Stimulated activated CD8-positive, alpha-beta memory T cell treated with anti-CD3 and anti-CD28 coated beads, Interleukin-4, amount 100 ng/mL, for 24 hours (primary cell): ENCODE results near the gene TMOD1.
"Not testable (repeated sequence)": the region's sequence is repeated elsewhere in the genome, so short reads cannot be mapped to it uniquely, and the experiment has no call there.

Experiments used
- DNase-seq: peaks from one replicate; pipeline ENCODE4 v3.0.0-alpha.2; 2020; ENCODE audit warnings: low read depth

The TMOD1 gene

DNA sequence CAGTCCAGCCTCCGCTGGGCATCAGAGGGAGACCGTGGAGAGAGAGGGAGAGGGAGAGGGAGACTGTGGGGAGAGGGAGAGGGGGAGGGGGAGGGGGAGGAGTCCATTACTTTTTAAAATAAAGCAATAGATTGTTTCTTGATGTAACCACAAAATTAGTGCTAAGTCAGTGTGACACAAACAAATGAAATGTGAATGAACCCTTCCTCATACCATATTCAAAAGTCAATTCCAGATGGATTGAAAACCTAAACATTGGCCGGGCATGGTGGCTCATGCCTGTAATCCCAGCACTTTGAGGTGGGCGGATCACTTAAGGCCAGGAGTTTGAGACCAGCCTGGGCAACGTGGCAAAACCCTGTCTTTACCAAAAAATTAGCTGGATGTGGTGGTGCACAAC is 2.6 kb upstream of the TMOD1 start:
- not testable (repeated sequence) for DNase-seq

DNA sequence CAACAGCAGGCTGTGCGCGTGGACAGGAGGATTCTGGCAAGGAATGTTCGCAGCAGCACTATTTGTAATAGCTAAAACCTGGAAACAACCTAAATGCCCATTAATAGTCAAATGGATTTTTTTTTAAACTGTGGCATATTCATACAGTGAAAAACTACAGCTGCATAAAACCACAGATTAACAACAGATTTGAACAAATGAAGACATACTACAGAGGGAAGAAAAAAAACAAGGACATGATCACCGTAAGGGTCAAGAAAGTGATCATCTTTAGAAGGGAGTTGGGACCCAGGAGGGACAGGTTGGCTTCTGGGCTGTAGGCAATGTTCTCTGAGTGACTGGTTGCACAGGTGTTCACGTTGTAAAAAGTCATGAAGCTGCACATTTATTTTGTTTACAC is 1.2 kb upstream of the TMOD1 start:
- DNase-seq = no peak

DNA sequence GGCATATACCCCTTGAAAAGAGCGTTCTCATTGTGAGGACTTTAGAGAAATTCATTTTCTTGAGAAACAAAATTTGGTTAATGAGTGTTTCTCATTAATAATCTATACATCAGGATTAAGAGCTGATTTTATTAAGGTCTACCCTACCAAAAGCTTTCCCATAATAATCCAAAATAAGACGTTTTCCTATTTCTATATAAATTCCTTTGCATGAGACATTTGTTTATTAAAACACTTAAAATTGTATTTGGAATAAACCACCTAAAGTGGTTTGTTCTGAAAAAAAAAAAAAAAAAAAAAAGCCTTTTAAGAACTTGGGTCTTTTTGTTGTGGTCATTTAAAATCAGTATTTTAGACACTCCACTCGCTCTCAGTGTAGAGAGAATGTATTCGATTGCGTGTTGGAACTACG is 695 bp upstream of the TMOD1 start:
- no peak for DNase-seq

DNA sequence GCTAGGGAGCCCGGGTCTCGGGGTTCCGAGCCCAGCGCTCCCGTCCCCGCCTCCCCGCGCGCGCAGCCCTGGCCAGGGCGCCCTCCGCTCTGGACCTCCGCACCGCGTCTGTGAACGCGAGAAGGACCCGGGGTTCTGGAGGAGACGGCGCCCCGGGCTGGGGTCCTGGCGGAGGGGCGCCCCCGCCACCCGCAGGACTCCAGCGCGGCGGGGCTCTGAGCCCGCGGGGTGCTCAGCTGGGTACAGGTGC is 431 bp downstream of the TMOD1 start:
- DNase-seq = no peak

DNA sequence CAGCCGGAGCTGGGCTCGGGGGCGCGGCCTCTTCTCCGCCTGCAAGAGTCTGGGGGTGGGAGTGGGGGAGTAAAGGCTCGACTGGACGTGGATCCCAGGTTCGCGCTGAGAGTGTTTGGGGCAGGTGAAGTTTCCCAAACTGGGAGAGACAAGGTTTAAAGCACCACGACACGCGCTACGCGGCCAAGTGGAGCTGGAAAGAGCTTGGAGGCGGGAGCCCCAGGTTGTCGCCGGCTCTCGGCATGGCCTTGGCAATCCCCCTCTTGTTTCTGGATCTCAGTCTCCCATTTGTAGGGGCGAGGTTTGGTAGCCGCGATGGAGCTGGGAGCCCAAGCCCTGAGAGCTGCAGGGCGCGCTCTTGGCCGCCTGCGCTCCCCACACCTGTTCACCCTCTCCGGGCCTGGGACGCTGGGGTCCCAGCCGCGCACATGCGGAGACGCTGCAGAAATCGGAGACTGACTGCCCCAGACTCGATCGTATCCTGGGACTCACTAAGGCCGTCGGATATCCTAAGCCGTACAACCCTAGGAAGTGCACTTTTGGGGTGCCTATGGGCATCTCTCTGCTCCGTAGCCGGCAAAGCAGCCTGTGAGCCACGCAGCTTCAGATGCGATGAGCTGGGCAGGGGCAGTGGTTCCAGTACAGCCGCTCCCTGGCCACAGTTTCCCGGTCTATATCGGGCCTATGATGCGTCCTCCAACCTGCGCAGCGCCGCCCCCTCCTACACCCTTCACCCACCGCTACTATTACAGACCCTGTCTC is 937 bp downstream of the TMOD1 start:
- DNase-seq = no peak

DNA sequence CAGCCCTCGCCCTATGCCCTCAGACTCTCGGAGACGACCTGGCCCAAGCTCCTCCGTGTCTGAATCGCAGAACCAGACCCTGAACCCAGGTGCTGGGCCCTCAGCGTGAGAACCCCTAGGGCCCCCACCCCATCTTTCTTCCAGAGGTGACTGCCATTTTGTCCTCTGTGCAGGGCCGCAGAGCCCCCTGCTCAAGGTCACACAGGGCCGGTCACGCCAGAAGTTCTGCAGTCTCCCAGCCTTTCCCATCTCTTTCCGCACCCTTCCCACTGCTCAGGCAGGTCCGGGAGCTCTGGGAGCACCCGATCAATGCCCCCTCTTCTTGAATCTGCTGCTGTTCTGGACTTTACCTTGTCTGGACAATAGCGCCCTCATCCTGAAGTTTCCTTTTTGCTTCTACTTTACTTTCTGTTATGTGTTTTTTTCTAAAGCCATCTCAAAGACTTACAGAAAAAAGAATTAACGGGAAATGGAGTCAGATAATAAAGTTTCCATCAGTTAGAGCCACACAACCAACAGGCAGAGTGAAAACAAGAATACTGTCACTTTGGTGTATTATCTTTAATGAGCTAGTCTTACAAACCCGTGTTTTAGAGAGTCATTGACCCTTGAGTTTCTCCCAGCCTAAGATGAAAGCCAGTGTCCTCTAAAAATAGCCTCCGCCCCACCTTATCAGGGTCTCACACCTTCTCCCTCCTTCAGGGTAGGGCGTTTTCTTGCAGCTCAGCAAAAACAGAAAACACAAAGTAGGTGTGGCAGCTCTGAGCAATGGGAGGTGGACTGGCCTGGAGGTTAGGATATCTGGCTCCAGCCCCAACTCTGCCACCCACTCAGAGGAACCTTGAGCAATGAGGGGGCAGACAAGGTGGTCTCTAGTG is 1.8 kb downstream of the TMOD1 start:
- no peak for DNase-seq

DNA sequence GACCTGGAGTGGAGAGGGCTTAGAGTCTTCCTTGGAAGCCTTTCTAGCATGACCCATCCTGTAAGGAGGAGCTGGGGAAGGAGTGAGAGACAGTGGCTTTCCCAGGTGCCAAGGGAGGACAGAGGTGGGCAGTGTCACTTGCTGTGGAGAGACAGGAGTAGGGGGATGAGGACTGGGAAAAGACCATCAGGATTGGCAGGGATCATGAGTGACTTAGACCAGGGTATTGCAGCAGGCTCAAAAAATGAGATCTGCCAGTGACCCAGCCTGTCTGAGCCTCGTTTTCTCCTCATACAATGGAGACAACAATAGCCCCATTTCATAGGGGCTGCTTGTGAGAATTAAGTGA is 2.4 kb downstream of the TMOD1 start:
- DNase-seq = no peak

DNA sequence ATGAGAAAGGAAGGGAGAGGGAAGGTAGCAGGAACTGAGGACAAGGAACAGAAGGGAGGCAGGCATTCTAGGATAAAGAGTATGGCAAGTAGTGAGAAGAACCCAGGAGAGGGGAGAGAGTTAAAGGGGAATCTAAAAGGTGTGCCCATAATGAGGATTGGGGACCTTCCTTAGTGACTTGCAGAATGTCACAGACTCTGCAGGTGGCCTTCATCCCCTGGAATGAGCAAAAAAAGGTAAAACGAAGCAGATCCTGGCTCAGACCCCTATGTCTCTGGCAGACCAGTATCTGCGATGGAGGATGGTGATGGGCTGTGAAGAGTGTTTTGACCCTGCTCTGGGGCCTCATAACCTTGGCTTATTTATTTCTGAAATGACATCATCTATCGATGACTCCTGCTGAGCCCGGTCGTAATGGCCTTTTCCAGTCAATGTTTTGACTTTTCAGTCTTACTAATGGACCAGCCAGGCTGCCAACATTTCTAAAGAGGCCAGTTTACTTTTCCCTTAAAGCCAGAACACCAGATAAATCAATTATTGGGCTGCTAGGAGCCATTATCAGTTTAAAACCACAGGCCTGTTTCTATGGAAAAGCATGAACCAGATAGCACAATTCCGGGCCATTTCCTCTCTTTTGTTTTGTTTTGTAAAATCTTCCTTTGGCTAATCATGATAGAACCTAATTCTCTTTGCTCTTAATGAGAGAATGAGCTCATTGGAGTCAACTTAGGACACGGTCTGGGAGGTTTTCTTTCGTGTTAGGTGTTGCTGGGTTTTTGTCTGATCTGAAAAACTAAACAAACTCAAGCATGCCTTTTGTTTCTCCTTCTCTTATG is 3.1 kb downstream of the TMOD1 start:
- no peak for DNase-seq

DNA sequence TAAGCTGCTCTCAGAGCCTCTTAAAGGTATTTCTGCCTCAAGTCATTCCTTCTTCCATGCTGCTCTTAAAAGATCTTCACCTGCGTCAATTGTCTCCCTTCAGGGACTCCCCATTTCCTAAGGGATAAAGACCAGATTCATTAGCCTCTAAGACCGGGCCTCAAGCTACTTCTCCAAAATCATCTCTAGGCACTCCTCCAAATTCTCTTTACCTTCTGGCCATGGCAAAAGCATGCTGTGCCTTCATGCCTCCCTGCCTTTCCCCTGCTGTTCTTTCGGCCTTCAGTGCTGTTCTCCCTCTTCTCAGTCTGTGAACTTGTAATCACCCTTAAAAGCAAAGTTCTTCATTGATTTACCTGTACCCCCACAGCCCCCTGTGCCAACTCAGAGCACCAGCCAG is 4.4 kb downstream of the TMOD1 start:
- DNase-seq = no peak

DNA sequence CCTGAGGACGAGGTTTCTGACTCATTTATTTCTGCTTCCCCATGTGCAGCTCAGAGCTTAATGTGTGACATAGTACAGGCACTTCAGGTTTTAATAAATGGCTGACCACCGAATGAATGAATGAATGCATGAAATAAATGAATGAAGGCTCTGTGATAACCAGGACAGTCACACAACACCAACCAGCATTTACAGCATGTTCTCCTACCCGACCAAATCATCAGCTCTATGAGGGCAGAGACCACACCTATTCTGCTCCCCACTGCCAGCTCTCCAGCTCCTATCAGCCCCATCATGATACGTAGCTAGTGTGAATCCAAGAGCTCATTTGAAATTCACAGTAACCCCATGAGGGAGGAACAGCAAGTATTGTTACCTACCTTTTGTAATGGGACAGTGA is 4.8 kb downstream of the TMOD1 start:
- no peak for DNase-seq

DNA sequence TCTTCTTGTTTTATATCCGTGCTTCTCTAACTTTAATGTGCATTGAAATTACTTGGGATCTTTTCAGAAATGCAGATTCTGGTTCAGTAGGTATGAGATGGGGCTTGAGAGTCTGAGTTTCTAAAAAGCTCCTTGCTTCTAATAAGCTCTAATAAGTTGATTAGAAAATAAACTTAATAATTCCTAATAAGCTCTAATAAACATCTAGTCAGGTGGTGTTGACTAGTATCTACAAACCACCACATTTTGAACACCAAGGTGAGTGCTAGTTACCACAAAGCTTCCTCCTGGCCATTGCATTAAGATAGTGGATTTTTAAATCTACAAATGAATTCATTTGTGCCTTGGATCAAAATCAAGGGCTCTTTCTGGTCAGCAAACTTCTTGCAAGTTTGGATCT is 5.3 kb downstream of the TMOD1 start:
- DNase-seq = no peak

DNA sequence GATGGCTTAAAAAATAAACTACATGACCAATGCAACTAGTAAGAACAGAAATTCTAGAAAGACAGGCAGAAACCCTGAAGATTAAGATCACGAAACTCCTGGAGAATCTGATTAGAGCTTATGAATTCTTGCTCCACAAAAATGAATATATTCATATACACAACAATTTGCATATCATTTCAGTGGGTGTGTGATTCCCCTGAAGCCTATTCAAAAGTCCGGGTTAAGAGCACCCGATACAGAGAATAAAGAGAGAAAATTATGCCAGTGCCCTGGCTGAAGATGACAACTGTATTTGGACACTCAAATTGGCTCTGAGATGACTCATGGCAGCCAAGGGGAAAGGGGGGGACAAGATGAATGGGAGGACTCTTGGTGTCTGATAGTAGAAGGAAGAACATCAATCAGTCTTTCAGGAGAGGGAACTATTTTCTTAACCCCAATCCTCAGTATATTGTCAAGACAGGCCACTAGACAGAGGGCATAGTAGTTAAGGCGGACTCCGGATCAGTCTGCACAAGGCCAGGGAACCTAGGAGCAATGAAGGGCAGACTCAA is 6.0 kb downstream of the TMOD1 start:
- DNase-seq = no peak

DNA sequence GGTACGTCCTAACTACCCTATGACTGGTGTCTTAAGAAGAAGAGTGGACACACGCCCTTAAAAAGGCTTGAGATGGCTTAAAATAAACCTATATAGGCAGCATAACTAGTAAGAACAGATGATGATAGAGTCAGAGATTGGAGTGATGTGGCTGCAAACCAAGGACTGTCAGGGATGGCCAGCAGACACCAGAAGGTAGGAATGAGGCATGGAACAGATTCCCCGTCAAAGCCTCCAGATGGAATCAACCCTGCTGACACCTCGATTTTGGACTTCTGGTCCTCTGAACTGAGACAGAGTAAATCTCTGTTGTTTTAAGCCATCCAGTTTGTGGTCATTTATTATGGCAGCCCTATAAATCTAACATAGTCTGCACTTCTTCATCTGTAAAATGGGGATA is 7.4 kb downstream of the TMOD1 start:
- no peak for DNase-seq

DNA sequence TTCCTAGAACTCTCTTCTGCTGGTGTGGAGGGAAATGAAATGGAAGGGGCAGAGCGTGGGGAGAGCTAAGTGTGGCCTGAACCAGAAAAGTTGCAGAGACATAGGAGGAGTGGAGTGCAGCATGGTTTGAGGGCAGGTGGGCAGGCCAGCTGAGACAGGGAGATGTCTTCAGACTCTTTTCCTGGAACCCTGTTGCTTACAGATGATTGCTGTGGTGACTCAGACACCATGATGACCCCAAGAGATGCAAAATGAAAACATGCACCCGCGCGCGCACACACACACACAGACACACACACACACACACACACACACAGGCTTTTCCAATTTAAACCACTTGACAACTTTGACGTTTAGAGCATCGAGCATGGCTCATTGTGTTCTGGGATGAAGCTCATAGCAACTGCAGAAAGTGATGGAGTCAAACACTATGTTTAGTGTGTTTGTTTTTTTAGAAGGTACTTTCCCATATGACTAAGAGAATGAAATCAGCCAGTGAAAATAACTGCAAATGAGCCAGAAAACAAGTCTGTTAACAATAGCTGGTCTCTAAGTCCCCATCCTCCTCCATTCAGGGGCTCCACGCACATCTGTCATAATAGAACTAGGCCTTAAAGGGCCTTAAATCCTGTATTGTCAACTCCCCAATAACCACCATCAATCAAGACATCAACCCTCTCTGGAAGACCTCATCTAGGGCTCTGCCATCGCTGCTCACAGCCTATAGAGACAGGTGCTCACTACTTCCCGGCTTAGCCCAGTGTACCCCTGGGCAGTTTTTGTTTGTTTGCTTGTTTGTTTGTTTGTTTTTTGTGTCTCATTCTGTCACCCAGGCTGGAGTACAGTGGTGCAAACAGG is 9.6 kb downstream of the TMOD1 start:
- no peak for DNase-seq

DNA sequence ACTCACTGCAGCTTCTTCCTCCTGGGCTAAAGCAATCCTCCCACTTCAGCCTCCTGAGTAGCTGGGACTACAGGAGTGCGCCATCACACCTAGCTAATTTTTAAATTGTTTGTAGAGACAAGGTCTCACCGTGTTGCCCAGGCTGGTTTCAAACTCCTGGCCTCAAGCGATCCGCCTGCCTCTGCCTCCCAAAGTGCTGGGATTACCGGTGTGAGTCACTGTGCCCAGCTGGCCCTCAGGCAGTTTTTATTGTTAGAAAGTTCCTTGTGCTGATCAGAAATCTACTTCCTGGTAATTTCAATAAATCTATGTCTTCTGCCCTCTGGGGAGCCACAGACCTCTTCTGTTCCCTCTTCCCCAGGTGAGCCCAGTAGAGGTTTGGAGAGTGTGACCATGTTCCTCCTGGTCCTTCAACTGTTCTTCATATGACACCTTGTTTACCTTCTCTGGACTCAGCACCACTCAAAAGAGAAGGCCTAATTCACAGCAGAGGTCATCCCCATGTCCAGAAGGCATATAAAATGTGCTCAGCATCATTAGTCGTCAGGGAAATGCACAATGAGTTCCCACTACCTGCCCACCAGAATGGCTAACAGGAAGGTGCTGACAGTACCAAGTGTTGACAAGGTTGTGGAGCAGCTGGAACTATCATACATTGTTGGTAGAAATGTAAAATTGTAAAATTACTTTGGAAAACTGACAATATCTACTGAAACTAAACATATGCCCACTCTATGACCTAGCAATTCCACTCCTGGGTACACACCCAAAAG is 10.4 kb downstream of the TMOD1 start:
- DNase-seq = no peak

DNA sequence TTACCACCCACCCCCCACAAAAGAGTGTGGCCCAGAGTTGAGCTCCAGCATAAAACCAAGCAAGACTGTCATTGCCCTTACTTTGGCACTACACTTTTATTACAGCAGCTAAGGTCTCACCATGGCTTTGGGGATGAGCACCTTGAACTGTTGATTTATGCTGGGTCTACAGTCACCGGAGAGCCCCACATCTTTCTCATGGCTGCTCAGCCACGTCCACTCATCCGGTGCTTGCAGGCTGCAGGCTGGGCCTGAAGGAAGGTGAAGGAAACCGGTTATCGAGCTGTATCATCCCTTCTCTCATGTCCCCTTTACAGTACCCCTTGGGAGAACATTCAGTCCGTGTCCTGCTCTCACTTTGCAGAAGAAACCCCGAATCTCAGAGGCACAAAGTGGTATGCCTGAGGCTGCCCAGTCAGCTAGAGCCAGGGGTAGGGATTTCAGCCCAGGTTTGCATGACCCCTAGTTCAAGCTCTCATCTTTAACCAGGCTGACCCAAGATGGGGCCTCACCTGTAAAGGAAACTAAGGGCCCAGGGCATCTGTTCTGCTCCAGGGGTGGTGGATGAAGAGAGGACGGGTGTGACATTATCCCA is 11.6 kb downstream of the TMOD1 start:
- no peak for DNase-seq

DNA sequence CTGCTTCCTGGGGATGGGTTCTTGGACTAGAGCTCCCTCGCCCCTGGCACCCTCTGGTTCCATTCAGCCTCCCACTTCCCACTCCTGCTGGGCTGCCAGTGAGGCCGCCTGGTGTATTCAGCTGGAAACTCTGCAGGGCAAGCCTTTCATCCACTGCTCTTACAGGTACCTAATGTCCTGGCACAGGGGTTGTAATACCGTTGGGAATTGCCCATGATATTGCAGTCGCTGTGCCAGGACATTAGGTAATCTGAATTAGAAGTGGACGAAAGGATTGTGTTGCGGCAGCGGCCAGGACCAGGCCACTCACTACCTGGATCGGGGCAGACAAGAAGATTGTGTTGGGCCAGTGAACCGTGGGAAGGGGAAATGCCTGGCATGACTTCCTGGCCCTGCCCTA is 13.1 kb downstream of the TMOD1 start:
- DNase-seq = no peak

DNA sequence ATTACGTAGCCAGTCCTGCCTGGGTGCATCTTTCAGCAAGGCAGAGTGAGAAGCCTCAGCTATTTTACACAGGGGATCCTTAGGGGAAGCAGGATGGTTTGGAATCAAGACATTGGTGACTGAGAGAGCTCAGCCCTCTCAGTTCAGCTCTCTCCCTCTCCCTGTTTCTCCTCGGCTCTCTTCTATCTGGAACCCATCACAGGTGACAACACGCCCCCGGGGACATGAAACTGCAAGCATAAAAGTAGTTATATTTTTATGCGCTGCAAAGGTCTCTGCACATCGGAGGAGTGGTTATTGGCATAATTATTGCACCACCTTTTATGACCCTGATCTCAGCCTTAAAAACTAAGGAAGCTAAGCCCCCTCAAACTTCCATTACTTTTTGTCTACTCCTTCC is 14.2 kb downstream of the TMOD1 start:
- no peak for DNase-seq

DNA sequence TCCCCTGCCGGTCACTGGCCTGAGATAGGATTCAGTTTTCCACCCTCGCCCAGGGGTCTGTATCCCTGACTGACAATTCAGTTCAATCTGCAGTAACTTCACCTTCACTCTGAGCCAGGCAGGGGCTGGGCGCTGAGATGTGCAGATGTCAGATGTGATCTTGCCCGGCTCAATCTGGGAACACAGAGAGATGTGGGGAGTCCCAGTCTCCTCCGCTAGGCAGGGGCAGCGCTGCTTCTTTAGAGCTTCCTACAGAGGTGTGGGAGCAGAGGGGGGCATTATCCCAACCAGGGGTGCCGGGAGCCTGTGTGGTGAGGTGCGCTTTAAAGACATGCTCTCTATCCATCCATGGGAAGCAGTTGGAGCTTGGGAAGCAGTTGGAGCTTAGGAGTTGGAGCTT is 14.6 kb downstream of the TMOD1 start:
- DNase-seq = no peak

DNA sequence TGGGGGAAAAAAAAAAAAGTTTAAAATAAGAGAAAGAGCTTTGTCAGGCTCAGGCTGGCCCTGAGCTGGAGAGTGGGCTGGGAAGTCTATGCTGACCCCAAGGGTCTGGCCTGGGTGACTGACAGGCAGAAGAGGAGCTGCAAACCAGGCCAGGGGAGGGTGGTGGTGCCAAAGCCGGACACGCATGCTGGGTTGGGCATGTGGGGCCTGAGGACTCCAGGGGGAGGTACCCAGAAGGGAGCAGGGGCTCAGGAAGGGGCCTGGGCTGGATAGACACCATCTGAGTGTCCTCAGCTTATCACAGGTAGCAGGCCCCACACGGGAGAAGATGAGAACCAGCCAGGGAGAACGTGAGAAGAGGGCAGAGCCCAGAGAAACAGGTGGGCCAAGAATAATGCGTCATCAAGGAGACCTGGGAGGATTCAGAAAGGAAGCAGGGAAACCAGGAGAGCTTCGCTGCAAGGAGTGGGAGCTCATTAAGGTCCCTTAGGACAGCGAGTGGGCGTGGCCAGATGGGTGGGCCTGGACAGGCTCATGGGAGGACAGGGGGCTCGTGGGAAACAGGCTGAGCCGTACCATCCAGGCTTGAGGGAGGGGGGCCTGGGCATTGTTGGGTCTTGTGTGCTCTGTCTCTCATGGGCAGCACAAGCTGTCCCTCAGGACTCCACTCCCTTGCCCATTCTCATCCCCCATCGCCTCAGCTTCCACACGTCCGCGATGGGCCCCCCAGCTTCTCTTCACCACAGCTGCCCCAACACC is 16.0 kb downstream of the TMOD1 start:
- no peak for DNase-seq
